Neuron (in vitro differentiated cells): ENCODE data around the gene ENO4.

Experiments
- H2AFZ ChIP-seq: one replicate; pipeline ENCODE4 v1.6.1; 2013; ENCODE audit warnings: low read depth, mild to moderate bottlenecking, inconsistent platforms, low read length, moderate library complexity
- H3K27me3 ChIP-seq: one replicate; pipeline ENCODE4 v1.6.1; 2013; ENCODE audit warnings: low read length; ENCODE audit not compliant: insufficient read depth
- H3K36me3 ChIP-seq: one replicate; pipeline ENCODE4 v1.6.1; 2013; ENCODE audit warnings: low read length; ENCODE audit not compliant: insufficient read depth
- H3K4me1 ChIP-seq: one replicate; pipeline ENCODE4 v1.6.1; 2013; ENCODE audit warnings: low read length; ENCODE audit not compliant: insufficient read depth
- H3K4me3 ChIP-seq: 2 replicates; pipeline ENCODE4 v1.5.1; 2013; ENCODE audit warnings: mild to moderate bottlenecking, low read length, moderate library complexity
- H3K9me3 ChIP-seq: one replicate; pipeline ENCODE4 v1.6.1; 2013; ENCODE audit warnings: low read length

Gene ENO4

DNA sequence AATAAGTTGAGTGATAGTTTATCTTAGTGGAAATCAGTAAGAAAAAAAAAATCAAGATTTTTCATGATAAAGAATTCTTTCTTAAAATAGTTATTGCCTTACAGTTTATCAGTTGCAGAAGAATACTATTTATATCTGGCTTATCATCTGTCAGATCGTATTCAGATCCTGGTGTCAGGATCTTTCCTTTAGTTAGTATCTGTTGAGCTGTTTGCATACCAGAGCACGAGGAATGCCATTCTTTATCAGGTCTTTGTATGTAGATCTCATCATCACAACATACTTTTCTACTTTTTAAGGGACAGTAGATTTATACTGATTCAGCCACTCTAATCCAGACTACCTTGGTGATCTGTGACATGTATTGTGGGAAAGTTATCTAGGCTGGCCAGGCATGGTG is 12.5 kb downstream of the ENO4 start:
- Histone ChIP-seq H3K4me3 (no peak overlapping the region), H3K36me3 (no peaks in the 10 kb centered on the region), H3K27me3 (peaks cover 8% of the 10 kb centered on the region), H3K4me1 (no peaks in the 10 kb centered on the region), H3K9me3 (no peaks in the 10 kb centered on the region), H2AFZ (no peak overlapping the region)

DNA sequence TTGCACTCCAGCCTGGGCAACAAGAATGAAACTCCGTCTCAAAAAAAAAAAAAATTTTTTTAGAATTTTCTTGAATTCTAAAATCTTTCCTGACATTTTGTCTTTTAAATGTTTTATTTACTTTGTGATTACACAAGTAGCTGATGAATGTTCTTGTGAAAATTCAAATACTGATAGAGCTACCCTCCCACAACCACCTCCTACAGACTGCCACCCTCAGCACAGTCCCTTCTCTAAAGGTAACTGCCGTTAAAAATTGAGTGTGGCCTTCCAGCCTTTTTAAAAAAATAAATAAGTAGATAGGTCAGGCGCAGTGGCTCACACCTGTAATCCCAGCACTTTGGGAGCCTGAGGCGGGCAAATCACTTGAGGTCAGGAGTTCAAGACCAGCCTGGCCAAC is 15.1 kb downstream of the ENO4 start:
- no peaks in the 10 kb centered on the region for H3K36me3 ChIP-seq
- H2AFZ ChIP-seq: no peak overlapping the region
- H3K4me3 ChIP-seq: no peak overlapping the region
- H3K27me3 ChIP-seq: peaks cover 16% of the 10 kb centered on the region
- H3K4me1 ChIP-seq: no peaks in the 10 kb centered on the region
- H3K9me3 ChIP-seq: no peaks in the 10 kb centered on the region

- H3K36me3 ChIP-seq: no peaks in the 10 kb centered on the region
- no peak overlapping the region for H3K4me3 ChIP-seq
- H3K27me3 ChIP-seq: peaks cover 8% of the 10 kb centered on the region
- no peaks in the 10 kb centered on the region for H3K4me1 ChIP-seq
- H3K9me3 ChIP-seq: no peaks in the 10 kb centered on the region
- H2AFZ ChIP-seq: no peak overlapping the region
Measured at GRCh38 chr10:116866066-116866465, 16.8 kb downstream of the ENO4 start.

- Histone ChIP-seq H3K4me1 (no peaks in the 10 kb centered on the region), H2AFZ (no peak overlapping the region), H3K27me3 (peaks cover 8% of the 10 kb centered on the region), H3K36me3 (no peaks in the 10 kb centered on the region), H3K4me3 (no peak overlapping the region), H3K9me3 (no peaks in the 10 kb centered on the region)
Measured at GRCh38 chr10:116866987-116867595, 17.8 kb downstream of the ENO4 start.

GRCh38 chr10:116868198-116868676 is 18.9 kb downstream of the ENO4 start:
- H3K4me3 ChIP-seq: no peak overlapping the region
- H2AFZ ChIP-seq: no peak overlapping the region
- H3K36me3 ChIP-seq: no peaks in the 10 kb centered on the region
- peaks cover 10% of the 10 kb centered on the region for H3K27me3 ChIP-seq
- no peaks in the 10 kb centered on the region for H3K4me1 ChIP-seq
- no peaks in the 10 kb centered on the region for H3K9me3 ChIP-seq

DNA sequence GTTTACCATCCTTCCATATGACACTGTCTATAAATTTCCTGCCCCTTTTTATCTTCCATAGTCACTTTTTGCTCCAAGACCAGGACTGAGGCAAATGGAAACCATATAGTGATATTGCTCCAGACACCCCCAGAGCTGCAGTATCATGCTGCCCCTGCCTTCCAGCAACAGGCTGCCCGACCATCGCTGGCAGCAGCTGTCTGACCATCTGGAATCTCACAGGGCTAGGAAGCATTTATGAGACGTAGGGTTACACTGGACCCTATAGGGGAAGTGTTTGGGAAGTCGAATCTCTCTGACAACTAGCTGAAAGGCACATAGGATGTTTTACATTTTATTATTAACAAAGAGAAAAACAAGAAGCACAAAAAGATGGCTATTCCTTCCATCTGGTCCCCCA is 19.4 kb downstream of the ENO4 start:
- H3K27me3 ChIP-seq: peaks cover 15% of the 10 kb centered on the region
- H3K4me3 ChIP-seq: no peak overlapping the region
- H3K9me3 ChIP-seq: no peaks in the 10 kb centered on the region
- H3K36me3 ChIP-seq: no peaks in the 10 kb centered on the region
- H2AFZ ChIP-seq: no peak overlapping the region
- H3K4me1 ChIP-seq: no peaks in the 10 kb centered on the region

- peaks cover 19% of the 10 kb centered on the region for H3K27me3 ChIP-seq
- no peaks in the 10 kb centered on the region for H3K9me3 ChIP-seq
- H3K4me1 ChIP-seq: no peaks in the 10 kb centered on the region
- no peak overlapping the region for H2AFZ ChIP-seq
- H3K36me3 ChIP-seq: no peaks in the 10 kb centered on the region
- H3K4me3 ChIP-seq: no peak overlapping the region
Measured at GRCh38 chr10:116870949-116871348, 21.6 kb downstream of the ENO4 start.

DNA sequence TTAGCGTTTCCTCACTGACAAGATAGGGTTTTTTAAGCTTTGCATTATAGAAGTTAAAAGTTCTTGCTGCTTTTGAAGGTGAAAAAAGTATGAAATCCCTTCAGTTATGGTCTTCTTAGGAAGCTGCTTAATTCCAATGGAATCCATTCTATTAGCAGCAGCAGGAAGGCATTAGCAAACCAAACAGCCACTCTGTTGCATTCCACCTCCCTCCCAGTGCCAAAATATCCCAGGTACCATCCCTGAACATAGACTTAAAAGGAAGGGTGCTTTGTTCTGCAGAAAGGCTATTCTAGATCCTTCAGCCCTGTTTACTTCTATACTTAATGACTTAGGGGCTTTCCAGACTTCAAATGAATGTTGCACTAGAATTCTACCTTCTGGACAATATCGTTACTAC is 23.8 kb downstream of the ENO4 start:
- H3K27me3 ChIP-seq: peaks cover 26% of the 10 kb centered on the region
- no peaks in the 10 kb centered on the region for H3K9me3 ChIP-seq
- H3K4me3 ChIP-seq: no peak overlapping the region
- no peaks in the 10 kb centered on the region for H3K4me1 ChIP-seq
- no peak overlapping the region for H2AFZ ChIP-seq
- no peaks in the 10 kb centered on the region for H3K36me3 ChIP-seq

DNA sequence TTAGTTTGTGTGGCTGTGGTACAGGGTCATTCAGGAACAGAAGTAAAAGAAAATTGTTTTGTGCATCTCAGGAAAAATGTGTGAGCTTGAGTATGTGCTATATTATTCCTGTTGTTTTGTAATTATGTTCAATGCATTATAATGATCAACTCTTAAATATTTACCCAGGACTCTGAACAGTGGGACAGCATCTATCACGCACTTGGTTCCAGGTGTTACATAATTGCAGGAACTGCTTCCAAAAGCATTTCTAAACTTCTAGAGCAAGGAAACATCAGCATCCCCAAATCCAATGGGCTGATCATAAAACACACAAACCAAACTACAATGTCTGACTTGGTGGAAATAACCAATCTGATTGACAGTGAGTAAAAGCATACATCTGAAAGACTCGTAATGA is 26.6 kb downstream of the ENO4 start:
- Histone ChIP-seq H3K36me3 (no peaks in the 10 kb centered on the region), H3K4me3 (no peak overlapping the region), H3K27me3 (peaks cover 19% of the 10 kb centered on the region), H3K9me3 (no peaks in the 10 kb centered on the region), H3K4me1 (peaks cover 8% of the 10 kb centered on the region), H2AFZ (no peak overlapping the region)

DNA sequence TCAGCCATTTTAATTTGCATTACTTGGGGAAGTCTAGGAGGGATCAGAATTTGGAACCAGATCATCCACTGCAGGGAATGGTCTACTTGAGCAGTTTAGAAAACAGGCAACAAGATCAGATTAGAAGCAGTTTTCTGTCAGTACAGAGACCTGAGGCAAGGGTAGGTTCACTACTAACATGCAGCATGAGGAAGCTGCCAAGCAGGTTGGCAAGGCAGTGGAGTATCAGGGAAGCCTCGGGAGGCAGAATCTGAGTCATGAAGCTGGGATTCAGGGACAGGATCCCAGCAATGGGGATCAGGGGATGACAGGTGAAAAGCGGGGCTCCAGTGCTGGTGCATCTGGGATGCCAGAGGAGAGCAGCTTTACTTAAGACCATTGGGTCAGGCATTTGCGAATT is 28.1 kb downstream of the ENO4 start:
- H2AFZ ChIP-seq: no peak overlapping the region
- no peaks in the 10 kb centered on the region for H3K36me3 ChIP-seq
- H3K27me3 ChIP-seq: peaks cover 21% of the 10 kb centered on the region
- peaks cover 8% of the 10 kb centered on the region for H3K4me1 ChIP-seq
- H3K4me3 ChIP-seq: no peak overlapping the region
- H3K9me3 ChIP-seq: no peaks in the 10 kb centered on the region

- Histone ChIP-seq H3K4me3 (no peak overlapping the region), H3K4me1 (peaks cover 8% of the 10 kb centered on the region), H3K9me3 (no peaks in the 10 kb centered on the region), H3K27me3 (peaks cover 20% of the 10 kb centered on the region), H2AFZ (no peak overlapping the region), H3K36me3 (no peaks in the 10 kb centered on the region)
Measured at GRCh38 chr10:116878123-116878522, 28.8 kb downstream of the ENO4 start.

- H3K9me3 ChIP-seq: no peaks in the 10 kb centered on the region
- no peak overlapping the region for H2AFZ ChIP-seq
- H3K36me3 ChIP-seq: no peaks in the 10 kb centered on the region
- peaks cover 8% of the 10 kb centered on the region for H3K4me1 ChIP-seq
- H3K27me3 ChIP-seq: peaks cover 14% of the 10 kb centered on the region
- H3K4me3 ChIP-seq: no peak overlapping the region
Measured at GRCh38 chr10:116879817-116880216, 30.5 kb downstream of the ENO4 start.

GRCh38 chr10:116880716-116881482 is 31.6 kb downstream of the ENO4 start:
- peaks cover 8% of the 10 kb centered on the region for H3K4me1 ChIP-seq

More at GRCh38 chr10:116880716-116881482, 31.6 kb downstream of the ENO4 start:
- Histone ChIP-seq H3K27me3 (peaks cover 11% of the 10 kb centered on the region), H3K36me3 (no peaks in the 10 kb centered on the region), H3K4me3 (no peak overlapping the region), H3K9me3 (no peaks in the 10 kb centered on the region), H2AFZ (no peak overlapping the region)
